ENCODE results near the gene R3HDM4.
"Not testable (repeated sequence)": the region's sequence is repeated elsewhere in the genome, so short reads cannot be mapped to it uniquely, and the experiment has no call there.

R3HDM4 gene

DNA sequence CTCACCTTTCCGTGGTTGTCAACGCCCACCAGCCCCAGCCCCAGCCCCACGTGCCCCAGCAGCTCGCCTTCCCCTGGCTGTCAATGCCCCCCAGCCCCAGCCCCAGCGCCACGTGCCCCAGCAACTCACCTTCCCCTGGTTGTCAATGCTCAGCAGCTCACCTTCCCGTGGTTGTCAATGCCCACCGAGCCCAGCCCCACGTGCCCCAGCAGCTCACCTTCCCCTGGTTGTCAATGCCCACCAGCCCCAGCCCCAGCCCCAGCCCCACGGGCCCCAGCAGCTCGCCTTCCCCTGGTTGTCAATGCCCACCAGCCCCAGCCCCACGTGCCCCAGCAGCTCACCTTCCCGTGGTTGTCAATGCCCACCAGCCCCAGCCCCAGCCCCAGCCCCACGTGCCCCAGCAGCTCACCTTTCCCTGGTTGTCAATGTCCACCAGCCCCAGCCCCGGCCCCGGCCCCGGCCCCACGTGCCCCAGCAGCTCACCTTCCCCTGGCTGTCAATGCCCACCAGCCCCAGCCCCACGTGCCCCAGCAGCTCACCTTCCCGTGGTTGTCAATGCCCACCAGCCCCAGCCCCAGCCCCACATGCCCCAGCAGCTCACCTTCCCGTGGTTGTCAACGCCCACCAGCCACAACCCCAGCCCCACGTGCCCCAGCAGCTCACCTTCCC, 34.9 kb downstream of the R3HDM4 start:
- in situ Hi-C loops (cut with HindIII; ENCODE audit: low sequenced_read_pairs): not testable (repeated sequence)

DNA sequence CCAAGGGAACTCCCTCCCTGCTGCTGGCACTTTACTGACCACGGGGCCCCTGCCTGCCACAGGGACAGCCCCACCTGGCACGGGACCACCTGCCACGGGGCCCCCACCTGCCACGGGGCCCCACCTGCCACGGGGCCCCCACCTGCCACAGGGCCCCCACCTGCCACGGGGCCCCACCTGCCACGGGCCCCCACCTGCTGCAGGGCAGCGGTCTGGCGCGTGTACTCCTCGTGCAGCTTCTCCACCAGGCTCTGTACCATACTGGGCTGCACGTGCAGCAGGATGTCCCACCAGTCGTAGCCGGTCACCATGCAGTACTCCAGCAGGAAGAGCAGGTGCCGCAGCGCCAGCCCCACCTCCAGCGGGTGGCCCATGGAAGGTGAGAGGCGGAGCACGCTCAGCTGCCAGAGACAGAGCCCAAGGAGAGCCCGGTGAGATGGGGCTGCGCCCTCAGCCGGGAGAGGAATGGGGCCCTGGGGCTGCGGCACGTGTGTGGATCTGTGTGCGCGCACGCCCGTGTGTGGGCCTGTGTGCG, 36.2 kb downstream of the R3HDM4 start:
- in situ Hi-C loops (cut with HindIII; ENCODE audit: low sequenced_read_pairs): no loop called here

DNA sequence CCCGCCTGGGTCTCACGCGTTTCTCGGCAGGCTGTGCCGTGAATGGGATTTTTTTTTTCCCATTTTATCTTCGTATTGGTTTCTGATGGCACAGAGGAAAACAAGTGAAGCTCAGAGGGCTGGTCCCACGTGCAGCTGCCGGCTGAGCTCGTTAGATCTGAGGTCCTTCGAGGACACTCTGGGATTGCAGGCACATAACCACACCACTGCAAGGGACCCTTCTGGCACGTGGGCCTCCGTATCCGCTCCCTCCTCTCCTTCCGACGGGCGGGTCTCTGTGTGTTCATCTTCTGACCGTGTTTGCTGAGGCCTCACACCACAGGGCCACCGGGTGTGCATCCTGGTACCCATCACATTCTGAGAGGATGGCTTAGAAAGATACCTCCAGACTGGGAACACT, 36.9 kb downstream of the R3HDM4 start:
- in situ Hi-C loops (cut with HindIII; ENCODE audit: low sequenced_read_pairs): no loop called here

DNA sequence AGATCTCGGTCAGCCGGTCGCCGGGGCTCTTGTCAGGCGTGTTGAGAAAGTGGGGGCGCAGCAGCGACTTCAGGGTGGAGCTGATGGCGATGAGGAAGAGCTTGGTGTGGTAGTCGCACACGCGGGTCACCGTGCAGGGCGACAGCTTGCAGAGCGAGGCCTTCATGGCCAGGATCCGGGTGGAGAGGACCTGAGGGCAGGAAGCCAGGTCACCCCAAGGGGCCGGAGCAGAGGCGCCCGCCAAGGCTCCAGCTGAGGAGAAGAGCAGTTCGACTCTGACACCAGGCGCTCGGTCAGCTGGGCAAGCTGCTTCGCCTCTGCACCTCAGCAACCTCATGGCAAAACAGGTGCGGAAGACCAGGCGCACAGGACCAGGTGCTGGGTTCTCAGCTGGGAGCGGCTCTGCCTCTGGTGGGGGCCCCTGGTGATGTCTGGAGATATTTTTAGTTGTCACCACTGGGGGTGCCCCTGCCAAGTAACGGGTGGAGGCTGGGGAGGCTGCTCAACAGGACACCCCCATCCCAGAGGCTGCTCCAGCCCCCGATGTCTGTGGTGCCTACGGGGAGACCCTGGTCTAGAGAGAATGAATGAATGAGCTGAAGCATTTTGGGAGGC, 37.6 kb downstream of the R3HDM4 start:
- in situ Hi-C loops (cut with HindIII; ENCODE audit: low sequenced_read_pairs): no loop called here

DNA sequence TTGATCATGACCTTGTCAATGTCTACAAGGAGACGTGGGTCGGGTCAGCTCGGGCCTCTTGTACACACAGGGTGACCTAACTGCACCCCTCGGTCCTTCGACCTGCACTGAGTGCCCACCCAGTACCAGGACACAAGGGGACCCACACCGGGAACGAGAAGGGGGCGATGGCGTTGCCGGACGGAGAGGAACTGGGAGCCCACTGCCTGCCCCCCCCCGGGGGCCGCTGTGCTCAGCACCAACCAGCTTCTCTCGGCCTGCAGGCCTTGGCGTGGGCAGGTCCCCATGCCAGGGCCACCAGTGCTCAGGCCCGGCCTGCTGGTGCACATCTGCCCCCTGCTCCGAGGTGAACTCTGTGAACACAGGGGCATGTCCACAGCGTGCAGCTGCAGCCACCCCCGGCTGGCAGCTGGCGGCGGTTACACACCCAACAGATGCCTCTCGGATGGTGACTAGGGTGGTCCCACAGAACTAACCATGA, 39.4 kb downstream of the R3HDM4 start:
- in situ Hi-C loops (cut with HindIII; ENCODE audit: low sequenced_read_pairs): no loop called here

DNA sequence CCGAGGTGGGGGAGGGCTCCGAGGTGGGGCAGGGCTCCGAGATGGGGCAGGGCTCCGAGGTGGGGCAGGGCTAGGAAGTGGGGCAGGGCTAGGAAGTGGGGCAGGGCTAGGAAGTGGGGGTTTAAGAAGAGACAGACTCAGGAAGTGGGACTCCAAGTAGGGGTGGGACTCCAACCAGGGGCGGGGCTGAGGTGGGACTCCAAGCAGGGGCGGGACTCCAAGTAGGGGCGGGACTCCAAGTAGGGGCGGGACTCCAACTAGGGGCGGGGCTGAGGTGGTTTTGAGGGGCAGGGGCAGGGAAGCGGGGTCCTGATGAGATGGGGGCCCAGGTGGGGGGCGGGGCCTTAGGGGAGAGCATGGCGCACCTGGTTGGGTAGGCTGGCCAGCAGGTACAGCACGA, 39.9 kb downstream of the R3HDM4 start:
- in situ Hi-C loops (cut with HindIII; ENCODE audit: low sequenced_read_pairs): no loop called here

DNA sequence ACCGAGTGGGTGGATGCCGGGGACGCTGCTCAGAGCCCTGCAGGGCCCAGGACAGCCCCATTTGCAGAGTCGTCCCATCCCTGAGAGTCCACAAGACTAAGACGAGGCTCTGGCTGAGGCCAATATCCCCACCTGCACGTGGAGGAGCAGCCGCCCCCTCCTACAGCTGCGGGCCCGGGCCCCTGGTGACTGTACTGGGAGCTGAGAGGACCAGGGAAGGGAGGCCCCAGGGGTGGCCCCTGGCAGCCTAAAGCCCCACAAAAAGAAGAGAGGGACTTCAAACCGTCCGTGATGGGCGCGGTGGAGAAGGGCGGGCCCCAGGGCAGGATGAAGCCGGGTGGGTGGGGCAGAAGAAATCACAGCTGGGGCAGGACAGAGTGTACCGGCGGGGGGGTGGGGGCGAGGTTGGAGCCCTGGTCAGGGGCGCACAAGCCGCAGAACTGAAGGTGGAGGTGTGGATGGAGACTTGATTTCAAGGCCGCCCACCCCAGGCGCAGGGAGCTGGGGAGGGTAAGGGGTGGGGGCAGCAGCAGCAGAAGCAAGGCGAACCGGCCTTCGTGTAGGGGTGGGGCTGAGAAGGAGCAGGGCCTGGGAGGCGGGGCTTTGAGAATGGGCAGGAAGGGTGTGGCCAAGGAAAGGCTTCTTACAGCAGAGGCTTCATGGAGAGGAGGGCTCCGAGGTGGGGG, 40.6 kb downstream of the R3HDM4 start:
- in situ Hi-C loops (cut with HindIII; ENCODE audit: low sequenced_read_pairs): no loop called here

DNA sequence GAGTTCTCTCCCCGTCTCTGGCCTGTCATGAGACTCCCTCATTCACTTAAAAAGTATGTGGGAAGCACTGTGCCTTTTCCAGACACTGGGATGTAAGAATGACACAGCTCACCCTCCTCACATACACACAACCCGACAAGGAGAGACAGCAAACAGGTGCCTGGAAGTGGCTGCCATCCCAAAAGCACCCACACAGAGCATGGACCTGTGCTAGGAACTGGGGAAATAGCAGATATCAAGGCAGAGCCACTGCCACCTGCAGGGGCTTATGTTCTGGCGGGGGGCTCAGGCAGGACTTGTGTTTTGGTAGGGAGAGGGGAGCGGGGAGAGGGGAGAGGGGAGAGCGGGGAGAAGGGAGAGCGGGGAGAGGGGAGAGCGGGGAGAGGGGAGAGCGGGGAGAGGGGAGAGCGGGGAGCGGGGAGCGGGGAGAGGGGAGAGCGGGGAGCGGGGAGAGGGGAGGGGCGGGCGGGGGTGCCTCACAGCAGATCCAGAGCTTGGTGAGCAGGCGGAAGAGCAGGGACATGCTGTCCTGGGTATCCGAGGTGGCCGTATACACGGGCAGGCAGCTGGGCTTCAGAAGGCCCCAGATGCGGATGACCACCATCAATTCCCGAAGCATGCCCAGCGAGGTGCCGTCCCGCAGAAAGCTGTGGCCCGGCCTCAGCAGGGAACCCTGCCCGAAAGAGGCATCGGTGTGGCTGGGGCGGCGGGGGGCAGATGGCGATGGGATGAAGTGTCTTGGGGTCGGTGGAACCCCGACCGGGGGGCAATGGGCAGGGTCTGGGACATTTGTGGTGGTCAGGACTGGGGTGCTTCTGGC, 41.4 kb downstream of the R3HDM4 start:
- in situ Hi-C loops (cut with HindIII; ENCODE audit: low sequenced_read_pairs): no loop called here

DNA sequence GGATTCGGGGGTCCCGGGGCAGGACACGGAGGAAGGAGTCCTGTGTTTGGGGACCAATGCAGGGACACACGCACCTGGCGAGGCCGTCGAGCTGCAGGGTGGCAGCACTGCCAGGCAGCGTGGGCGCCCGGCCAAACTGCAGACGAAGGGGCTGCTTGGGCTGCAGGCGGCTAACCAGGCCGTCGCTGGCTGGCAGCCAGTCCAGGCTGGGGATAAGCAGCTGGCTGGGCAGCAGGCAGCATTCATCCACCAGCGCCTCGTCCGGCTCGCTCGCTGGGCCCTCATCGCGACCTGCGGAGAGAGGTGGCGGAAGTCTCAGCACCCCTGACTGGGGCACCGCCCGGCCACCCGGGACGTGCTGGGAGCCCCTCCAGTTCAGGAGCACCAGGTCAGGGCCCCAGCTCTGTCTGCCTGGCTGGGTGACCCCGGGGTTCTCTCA, 42.0 kb downstream of the R3HDM4 start:
- in situ Hi-C loops (cut with HindIII; ENCODE audit: low sequenced_read_pairs): no loop called here

DNA sequence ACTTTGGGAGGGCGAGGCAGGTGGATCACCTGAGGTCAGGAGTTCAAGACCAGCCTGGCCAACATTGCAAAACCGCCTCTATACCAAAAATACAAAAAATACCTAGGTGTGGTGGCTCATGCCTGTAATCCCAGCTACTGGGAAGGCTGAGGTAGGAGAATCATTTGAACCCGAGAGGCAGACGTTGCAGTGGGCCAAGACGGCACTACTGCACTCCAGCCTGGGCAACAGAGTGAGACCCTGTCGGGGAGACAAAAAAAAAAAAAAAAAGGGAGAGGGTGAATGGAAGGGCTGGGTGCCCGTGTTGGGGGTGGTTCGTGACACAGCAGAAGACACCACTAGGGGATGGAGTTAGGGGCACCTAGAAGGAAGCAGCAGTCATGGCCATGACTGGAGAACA, 42.7 kb downstream of the R3HDM4 start:
- in situ Hi-C loops (cut with HindIII; ENCODE audit: low sequenced_read_pairs): no loop called here

DNA sequence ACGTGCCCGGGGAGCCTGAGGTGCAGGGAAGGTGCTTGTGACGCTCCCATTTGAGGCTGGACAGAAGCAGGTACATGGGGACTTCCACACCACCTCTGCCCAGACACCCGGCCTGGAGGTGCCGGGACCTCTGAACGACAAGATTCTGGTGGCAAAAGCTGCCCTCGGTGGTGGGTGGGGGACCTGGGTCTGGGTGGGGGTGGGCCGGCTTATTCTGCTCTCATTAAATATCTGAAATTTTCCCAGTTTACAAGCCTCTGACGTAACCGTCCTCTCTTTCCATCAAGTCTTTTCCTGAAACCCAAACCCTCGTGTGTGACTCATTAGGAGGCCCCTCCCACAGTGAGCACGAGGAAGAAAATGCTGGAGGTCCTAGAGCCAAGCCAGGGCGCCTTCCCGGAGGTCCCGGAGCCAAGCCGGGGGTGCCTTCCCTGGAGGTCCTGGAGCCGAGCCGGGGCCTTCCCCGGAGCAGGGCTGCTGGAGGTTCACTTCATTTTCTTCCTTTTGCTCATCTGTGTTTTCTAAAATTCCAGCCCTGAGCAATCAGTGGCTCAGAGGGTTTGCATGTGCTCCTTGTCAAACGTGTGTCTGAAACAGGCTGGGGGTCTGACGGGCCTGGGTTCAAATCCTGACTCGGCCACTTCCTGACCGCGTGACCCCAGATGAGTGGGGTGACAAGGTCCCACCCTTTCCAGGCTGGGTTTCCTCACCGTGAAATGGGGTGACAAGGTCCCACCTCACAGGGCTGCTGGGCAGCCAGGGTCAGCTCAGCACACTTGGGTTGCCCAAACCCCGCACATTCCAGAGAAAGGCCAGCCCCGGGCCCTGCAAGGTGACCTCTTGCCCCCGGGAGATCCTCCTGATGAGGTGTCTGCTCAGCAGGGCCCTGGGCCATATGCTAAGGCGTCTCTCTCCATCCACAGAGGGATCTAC, 43.5 kb downstream of the R3HDM4 start:
- in situ Hi-C loops (cut with HindIII; ENCODE audit: low sequenced_read_pairs): no loop called here

DNA sequence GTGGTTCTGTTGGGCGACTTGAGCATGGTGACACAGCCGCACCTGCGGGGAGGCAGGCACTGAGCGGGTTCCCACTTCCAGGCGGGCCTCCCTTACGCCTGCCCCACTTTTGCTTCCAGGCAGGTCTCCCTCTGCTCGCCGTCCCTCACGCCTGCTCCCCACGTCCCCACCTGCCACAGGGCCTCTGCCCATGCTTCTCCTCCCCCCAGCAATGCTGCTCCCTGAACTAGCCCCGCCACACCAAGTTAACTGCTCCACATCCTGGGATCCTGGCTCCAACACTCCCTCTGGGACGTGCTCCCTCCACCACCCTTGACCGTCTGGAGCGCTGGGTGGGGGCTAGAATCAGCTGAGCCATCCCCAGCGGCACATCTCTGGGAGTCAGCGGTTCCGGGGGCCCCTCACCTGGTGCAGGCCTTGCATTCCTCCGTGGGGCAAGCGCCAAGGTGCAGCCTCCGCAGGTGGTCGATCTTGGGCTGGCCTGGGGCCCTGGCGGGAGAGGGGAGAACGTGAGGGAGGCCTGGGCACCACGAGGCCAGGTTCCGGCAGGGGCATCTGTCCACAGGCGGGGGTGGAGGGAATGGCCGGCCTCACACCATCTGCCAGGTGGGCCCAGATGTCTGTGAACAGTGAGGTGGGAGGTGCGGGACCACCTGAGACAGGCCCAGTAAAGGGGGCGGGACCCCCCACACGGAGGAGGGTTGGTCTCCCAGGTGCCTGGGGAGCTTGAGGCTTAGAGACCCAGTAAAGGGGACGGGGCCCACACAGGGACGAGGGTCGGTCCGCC, 44.4 kb downstream of the R3HDM4 start:
- in situ Hi-C loops (cut with HindIII; ENCODE audit: low sequenced_read_pairs): no loop called here

DNA sequence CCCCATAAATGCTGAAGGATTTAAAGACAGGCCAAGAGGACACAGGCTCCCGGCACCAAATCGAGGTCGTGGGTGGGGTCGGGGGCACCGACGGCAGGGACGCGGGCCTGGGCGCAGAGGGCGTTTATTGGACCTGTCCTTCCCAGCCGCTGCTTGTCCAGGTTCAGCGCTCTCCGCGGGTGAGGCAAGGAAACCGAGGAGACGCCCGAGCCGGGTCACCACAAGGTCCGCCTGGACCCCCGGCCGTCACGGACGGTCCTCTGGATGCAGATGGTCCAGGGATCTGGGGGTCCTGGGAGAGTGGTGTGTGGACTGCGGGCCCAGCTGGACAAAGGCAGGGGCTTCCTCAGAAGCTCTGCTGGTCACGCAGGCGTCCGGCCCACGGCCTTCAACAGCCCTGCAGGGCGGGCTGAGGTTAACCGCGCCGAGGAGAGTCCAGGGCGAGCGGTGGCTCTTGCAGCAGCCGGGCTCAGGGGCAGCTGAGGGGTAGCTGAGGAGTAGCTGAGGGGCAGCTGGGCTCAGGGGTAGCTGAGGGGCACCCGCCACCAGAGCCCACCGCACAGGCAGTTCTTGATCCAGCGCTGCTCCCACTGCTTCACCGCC, 45.1 kb downstream of the R3HDM4 start:
- in situ Hi-C loops (cut with HindIII; ENCODE audit: low sequenced_read_pairs): no loop called here

DNA sequence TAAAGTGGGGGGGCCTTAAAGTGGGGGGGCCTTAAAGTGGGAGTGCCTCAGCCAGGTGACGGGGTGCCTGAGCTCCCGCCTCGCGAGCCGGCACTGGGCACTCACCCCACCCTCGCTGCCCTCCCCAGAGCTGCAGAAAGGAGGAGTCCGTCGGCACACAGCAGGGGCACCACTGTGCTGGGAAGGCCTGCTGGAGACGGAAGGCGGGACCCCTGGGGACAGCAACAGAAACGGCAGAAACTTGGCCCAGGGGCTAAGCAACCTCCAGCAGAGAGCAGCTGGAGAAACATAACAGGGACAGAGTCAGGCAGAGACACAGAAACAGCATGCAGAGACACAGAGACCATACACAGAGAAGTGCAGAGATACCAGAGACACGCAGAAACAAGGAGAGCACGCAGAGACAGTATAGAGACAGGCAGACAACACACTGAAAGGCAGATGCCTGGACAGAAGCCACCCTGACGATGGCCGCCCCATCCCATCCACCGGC, 45.7 kb downstream of the R3HDM4 start:
- in situ Hi-C loops (cut with HindIII; ENCODE audit: low sequenced_read_pairs): no loop called here

DNA sequence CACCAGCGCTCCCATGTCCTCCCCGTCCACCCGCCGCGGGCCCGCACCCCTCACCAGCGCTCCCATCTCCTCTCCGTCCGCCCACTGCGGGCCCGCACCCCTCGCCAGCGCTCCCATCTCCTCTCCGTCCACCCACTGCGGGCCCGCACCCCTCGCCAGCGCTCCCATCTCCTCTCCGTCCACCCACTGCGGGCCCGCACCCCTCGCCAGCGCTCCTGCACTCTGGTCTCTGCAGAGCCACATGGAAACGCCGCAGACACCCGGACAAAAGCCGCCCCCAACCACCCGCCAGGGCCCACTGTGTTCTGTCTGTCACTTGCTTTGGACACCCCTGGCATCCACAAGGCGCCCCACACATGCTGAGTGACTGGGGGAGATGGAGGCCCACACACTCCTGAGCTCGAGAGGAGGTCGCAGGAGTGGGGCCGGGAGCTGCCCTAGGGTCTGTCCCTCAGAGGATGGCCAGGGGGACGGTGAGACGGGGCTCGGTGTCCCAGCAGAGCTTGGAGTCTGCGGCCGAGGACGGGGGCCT, 46.2 kb downstream of the R3HDM4 start:
- in situ Hi-C loops (cut with HindIII; ENCODE audit: low sequenced_read_pairs): no loop called here

DNA sequence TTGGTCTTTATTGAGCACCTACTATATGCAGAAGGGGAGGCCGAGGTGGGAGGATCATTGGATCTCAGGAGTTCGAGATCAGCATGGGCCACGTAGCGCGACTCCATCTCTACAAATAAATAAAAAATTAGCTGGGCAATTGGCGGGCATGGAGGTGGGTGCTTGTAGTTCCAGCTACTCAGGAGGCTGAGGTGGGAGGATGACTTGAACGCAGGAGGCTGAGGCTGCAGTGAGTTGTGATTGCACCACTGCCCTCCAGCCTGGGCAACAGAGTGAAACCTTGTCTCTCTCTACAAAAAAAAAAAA, 49.8 kb downstream of the R3HDM4 start:
- in situ Hi-C loops (cut with HindIII; ENCODE audit: low sequenced_read_pairs): no loop called here

DNA sequence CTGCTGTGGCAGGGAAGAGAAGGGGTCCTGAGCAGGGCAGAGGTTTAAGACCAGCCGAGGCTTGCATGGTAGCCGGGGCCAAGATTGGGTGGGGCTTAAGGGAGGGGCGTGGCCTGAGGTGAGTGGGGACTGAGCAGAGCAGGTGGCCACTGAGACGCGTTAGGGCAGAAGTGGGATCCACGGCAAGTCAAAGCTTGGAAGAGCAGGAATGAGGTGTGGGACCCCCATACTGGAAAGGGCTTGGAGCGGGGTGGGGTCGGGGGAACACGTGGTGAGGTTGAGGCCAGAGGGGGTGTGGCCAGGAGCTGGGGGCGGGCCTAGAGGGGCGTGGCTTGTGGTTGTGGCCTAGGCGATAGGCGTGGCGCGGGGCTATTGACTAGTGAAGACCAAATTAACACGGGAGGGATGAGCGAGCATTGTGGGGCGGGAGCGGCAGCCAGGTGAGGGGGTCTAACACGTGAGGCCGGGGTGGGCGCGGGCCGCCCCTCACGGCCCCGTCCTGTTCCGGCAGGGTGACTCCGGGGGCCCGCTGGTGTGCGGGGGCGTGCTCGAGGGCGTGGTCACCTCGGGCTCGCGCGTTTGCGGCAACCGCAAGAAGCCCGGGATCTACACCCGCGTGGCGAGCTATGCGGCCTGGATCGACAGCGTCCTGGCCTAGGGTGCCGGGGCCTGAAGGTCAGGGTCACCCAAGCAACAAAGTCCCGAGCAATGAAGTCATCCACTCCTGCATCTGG, 50.3 kb downstream of the R3HDM4 start:
- in situ Hi-C loops (cut with HindIII; ENCODE audit: low sequenced_read_pairs): no loop called here
